ENCODE measurements around the gene ARHGEF1.

ARHGEF1 gene

GRCh38 chr19:41883463-41883820, 458 bp downstream of the ARHGEF1 start:
- DNase-seq (ENCODE audit: low read depth in 1 of 2, low spot score in 1 of 2) = no peak

- DNase-seq (ENCODE audit: low read depth in 1 of 2, low spot score in 1 of 2) = peak; percentile 72 to 89
Observed at GRCh38 chr19:41883821-41884733, 1.1 kb downstream of the ARHGEF1 start.

- peak in 1 of 2 donors; percentile 61 for DNase-seq (ENCODE audit: low read depth in 1 of 2, low spot score in 1 of 2)
Observed at GRCh38 chr19:41886761-41887710, 4.1 kb downstream of the ARHGEF1 start.

- peak; percentile 62 to 81 for DNase-seq (ENCODE audit: low read depth in 1 of 2, low spot score in 1 of 2)
Observed at GRCh38 chr19:41887711-41888382, 4.9 kb downstream of the ARHGEF1 start.

- DNase-seq (ENCODE audit: low read depth in 1 of 2, low spot score in 1 of 2) = no peak
Observed at GRCh38 chr19:41888926-41889325, 5.9 kb downstream of the ARHGEF1 start.

GRCh38 chr19:41889896-41890295, 6.9 kb downstream of the ARHGEF1 start:
- DNase-seq (ENCODE audit: low read depth in 1 of 2, low spot score in 1 of 2) = no peak

- DNase-seq (ENCODE audit: low read depth in 1 of 2, low spot score in 1 of 2) = no peak
Observed at GRCh38 chr19:41890936-41891335, 8.0 kb downstream of the ARHGEF1 start.

- DNase-seq (ENCODE audit: low read depth in 1 of 2, low spot score in 1 of 2) = no peak
Observed at GRCh38 chr19:41892173-41892902, 9.4 kb downstream of the ARHGEF1 start.

- no peak for DNase-seq (ENCODE audit: low read depth in 1 of 2, low spot score in 1 of 2)
Observed at GRCh38 chr19:41893899-41894298, 10.9 kb downstream of the ARHGEF1 start.

- DNase-seq (ENCODE audit: low read depth in 1 of 2, low spot score in 1 of 2) = no peak
Observed at GRCh38 chr19:41894350-41894749, 11.4 kb downstream of the ARHGEF1 start.

- DNase-seq (ENCODE audit: low read depth in 1 of 2, low spot score in 1 of 2) = no peak
Observed at GRCh38 chr19:41895745-41896580, 13.0 kb downstream of the ARHGEF1 start.

- DNase-seq (ENCODE audit: low read depth in 1 of 2, low spot score in 1 of 2) = no peak
Observed at GRCh38 chr19:41896581-41896942, 13.6 kb downstream of the ARHGEF1 start.

- DNase-seq (ENCODE audit: low read depth in 1 of 2, low spot score in 1 of 2) = no peak
Observed at GRCh38 chr19:41897181-41897580, 14.2 kb downstream of the ARHGEF1 start.

GRCh38 chr19:41897820-41898219, 14.8 kb downstream of the ARHGEF1 start:
- DNase-seq (ENCODE audit: low read depth in 1 of 2, low spot score in 1 of 2) = no peak

GRCh38 chr19:41898235-41898634, 15.3 kb downstream of the ARHGEF1 start:
- no peak for DNase-seq (ENCODE audit: low read depth in 1 of 2, low spot score in 1 of 2)

- no peak for DNase-seq (ENCODE audit: low read depth in 1 of 2, low spot score in 1 of 2)
Observed at GRCh38 chr19:41901707-41902360, 18.9 kb downstream of the ARHGEF1 start.

GRCh38 chr19:41902594-41902993, 19.6 kb downstream of the ARHGEF1 start:
- DNase-seq (ENCODE audit: low read depth in 1 of 2, low spot score in 1 of 2) = no peak

GRCh38 chr19:41903193-41903953, 20.4 kb downstream of the ARHGEF1 start:
- DNase-seq (ENCODE audit: low read depth in 1 of 2, low spot score in 1 of 2) = no peak

Data from activated CD4-positive, alpha-beta T cell treated with anti-CD3 and anti-CD28 coated beads, Interleukin-2, amount 50 U/mL, for 24 hours (primary cell).